NCI-H1930 (cell line): Measurements from ENCODE around the gene B9D2.
"Not testable (repeated sequence)": the region's sequence is repeated elsewhere in the genome, so short reads cannot be mapped to it uniquely, and the experiment has no call there.

ENCODE experiments used
- DNase-seq, 2 experiments: peaks; one replicate each; lab custom pipeline; 2025; lab: John Stamatoyannopoulos, UW

B9D2 gene

GRCh38 chr19:41354343-41354953 is 9.5 kb downstream of the B9D2 start:
- no peak for DNase-seq

GRCh38 chr19:41353466-41354342 is 10.2 kb downstream of the B9D2 start, which contains the start of gene TGFB1:
Gene TGFB1 (minus strand): TSS chr19:41353922. CDS start chr19:41353044, 878 bp downstream.
- DNase-seq = peak; percentile 78 to 82

GRCh38 chr19:41352609-41353465 is 11.1 kb downstream of the B9D2 start:
- DNase-seq = peak; percentile 60 to 75

- DNase-seq = no peak
Observed at GRCh38 chr19:41352279-41352608, 11.7 kb downstream of the B9D2 start.

DNA sequence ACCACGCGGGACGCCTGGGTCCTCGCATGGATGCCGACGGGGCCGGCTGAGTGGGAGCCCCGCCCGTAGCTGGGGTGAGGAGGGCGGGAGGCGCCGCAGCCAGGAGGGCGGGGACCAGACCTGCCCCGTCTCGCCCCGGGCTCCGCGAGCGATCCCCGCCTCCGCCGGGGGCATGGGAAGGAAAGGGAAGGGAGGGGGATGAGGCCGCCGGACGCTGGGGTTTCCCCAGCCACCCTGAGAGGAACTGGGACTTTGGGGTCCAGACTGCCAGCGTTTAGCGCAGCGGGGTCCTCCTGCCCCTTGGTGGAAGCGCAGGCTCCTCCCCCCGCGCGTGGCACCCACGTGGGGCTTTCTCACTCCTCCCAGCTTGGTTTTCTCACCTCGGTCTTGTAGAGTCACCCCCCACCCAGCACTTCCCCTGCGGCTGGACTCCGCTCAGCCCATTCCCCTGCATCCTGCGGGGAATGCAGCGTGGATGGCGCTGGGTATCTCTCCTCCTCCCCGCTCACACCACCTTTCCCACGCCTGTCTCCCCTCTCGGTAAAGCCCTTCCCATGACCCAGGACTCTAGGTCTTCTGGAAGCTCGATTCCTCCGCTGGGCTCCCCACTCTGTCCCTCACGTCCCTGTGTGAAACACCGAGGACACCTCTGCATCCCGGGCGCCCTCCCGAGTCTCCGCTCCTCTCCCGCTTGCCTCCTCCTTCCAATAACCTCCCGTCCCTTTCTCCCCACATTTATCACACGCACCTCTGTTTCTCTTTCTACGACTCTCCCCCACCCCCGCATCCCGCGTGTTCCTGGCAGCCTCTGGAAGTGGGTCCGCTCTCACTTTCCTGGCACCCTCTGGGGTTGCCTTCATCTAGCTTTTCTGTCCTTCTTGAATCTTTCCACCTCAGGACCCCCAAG is 12.4 kb downstream of the B9D2 start:
- no peak for DNase-seq

GRCh38 chr19:41350735-41351338 is 13.1 kb downstream of the B9D2 start:
- no peak for DNase-seq

DNA sequence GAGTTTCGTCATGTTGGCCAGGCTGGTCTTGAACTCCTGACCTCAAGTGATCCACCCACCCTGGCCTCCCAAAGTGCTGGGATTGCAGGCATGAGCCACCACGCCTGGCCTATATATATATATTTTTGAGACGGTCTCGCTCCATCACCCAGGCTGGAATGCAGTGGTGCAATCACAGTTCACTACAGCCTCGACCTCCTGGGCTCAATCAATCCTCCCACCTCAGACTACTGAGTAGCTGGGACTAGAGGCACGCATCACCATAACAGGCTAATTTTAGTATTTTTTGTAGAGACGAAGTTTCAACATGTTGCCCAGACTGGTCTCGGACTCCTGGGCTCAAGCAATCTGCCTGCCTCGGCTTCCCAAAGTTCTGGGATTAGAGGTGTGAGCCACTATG is 17.0 kb downstream of the B9D2 start:
- DNase-seq = not testable (repeated sequence)

DNA sequence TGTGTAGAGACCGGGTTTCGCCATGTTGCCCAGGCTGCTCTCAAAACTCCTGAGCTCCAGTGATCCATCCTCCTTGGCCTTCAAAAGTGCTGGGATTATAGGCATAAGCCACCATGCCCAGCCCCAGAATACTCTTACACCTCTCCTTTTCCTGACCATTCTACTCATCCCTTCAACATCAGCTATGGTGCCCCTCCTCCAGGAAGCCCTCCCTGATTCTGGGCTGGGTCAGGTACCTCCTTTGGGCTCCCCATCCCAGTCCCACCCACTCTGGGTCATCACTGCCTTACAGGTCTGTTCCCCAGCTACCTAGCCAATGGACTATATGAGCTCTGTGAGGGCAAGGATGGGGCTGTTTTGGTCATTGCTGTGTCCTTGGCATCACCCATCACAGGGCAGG is 19.8 kb downstream of the B9D2 start:
- no peak for DNase-seq

- no peak for DNase-seq
Observed at GRCh38 chr19:41341669-41342490, 22.1 kb downstream of the B9D2 start.

- DNase-seq = no peak
Observed at GRCh38 chr19:41339936-41340335, 24.0 kb downstream of the B9D2 start.

- DNase-seq = no peak
Observed at GRCh38 chr19:41335467-41335866, 28.5 kb downstream of the B9D2 start.

- no peak for DNase-seq
Observed at GRCh38 chr19:41334793-41335192, 29.2 kb downstream of the B9D2 start.

DNA sequence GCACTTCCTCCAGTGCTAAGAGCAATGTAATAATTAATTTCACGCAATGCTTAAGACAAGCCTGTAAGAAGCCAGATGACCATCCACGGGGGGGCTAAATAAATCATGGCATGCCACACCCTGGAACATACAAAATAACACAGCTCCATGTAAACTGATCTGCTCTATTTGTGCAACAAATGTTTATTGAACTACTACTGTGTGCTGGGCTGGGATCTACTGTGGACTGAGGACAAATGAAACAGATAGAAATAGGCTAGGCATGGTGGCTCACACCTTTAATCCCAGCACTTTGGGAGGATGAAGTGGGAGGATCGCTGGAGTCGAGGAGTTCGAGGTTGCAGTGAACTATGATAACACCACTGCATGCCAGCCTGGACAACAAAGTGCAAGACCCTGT is 31.5 kb downstream of the B9D2 start:
- no peak for DNase-seq

GRCh38 chr19:41332000-41332399 is 31.9 kb downstream of the B9D2 start:
- DNase-seq = no peak

DNA sequence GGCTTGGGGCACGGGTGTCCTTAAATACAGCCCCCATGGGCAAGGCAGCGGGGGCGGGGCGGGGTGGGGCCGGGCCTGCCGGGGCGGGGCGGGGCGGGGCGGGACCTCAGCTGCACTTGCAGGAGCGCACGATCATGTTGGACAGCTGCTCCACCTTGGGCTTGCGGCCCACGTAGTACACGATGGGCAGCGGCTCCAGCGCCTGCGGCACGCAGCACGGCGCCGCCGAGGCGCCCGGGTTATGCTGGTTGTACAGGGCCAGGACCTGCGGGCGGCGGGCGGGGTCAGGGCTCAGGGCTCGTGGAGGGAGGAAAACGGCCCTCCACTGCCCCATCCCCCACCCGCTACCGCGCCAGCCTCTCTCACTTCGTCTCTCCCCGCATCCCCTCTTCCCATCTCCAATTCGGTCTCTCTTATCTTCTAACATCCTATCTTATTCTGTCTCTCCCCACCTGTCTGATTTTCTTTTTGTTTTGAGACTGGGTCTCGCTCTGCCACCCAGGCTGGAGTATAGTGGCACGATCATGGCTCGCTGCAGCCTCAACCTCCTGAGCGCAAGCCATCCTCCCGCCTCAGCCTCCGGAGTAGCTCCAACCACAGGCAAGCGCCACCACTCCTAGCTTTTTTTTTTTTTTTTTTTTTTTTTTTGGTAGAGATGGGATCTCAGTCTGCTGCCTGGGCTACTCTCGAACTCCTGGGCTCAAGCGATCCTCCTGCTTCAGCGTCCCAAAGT is 32.8 kb downstream of the B9D2 start:
- DNase-seq = no peak

DNA sequence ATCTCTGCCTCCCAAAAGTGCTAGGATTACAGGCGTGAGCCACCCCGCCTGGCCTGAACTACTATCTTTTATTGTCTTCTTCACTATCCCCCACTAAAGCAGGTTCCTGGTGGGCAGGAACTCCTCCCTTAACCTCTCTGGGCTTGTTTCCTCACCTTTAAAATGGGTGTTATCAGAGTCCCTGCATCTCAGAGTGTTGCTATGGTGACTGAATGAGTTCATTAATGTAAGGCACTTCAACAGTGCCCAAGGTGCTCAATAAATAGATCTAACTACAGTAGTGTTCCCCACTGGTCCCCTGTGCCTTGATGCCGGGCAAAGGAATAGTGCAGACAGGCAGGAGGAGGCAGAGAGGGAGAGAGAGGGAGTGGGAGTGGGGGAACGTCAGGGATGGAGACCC is 33.5 kb downstream of the B9D2 start:
- DNase-seq = no peak

DNA sequence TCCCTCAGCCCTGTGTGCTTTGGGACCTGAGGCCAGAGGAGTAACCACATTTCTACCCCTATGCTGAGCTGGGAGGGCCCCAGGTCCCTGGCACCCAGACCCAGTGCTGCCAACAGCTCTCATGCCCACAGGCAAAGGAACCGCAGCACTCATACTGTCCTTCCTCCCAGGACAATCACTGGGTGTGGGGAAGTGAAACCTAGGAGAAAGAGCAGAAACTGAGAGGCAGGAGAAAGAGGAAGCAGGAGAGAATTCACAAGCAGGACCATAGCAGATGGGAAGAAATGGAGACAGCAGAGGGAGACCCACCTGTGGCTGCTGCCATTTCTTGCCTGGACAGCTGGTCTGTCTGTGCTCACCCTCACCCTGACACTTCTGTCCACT is 35.1 kb downstream of the B9D2 start:
- DNase-seq = no peak

DNA sequence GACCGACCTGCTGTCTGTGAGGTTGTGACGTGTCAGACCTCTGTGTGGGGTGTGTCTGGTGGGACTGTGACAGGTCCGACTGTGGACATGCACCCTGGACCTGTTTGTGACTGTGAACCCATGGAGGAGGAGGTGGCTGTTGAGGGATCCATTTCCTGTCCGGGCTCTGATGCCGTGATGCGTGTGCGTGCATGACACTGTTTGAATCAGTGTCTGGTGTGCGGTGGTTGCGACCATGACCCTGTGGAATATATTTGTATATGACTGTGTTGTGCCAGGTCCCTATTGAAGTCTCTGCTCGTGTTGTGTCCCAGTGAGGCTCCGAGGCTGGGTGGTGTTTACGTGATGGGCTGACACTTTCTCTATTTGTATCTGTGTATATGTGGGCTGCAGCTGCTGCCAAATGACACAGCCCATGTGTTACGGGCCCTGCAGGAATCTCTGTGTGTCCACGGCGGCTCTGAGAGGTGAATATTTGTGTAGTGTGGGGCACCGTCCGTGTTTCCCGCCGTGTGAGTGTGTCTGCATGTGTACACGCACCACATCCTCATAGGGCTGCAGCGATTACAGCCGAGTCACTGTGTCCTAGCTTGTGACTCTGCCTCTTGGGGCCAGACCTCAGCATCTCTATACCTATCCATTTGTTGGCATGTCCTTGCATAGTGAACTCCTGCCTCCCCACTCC is 35.6 kb downstream of the B9D2 start:
- no peak for DNase-seq

GRCh38 chr19:41327576-41328156 is 36.3 kb downstream of the B9D2 start:
- DNase-seq = no peak
